AG20443 (cell line): ENCODE results near the gene C12orf56.
"Not testable (repeated sequence)": the region's sequence is repeated elsewhere in the genome, so short reads cannot be mapped to it uniquely, and the experiment has no call there.

Experiments
- DNase-seq: peaks from one replicate; pipeline ENCODE4 v3.0.0; 2012; ENCODE audit warnings: low spot score, mixed read lengths

Gene C12orf56

GRCh38 chr12:64232196-64232595 lies 158.4 kb downstream of the C12orf56 start:
- peak; percentile 39 for DNase-seq

- no peak for DNase-seq
Measured at GRCh38 chr12:64229796-64230195, 160.8 kb downstream of the C12orf56 start.

DNA sequence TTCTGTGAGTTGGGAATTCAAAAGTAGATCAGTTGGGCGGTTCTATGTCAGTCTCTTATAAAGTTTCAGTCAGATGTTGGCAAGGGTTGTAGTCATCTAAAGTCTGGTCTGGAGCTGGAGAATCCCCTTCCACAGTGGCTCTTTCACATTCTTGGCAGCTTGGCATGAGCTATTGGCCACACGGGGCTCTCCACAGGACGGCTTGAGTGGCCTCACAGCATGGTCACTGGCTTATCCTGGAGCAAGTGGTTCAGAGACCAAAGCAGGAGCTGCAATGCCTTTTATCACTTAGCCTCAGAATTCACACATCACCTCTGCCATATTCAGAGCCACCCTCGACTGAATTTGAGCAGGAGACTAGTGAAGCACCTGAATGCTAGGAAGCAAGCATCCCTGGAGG lies 161.3 kb downstream of the C12orf56 start:
- no peak for DNase-seq

DNA sequence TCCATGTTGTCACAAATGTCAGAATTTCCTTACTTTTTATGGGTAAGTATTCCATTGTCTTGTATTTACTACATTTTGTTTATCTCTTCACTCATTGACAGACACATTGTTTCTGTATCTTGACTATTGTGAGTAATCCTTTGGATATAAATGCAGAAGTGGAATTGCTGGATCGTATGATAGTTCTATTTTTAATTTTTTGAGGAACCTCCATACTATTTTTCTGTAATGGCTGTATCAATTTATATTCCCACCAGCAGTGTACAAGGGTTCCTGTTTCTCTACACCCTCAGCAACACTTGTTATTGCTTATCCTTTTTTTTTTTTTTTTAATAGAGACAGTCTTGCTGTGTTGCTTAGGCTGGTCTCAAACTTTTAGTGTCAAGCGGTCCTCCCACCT lies 164.9 kb downstream of the C12orf56 start:
- DNase-seq, result no peak

DNA sequence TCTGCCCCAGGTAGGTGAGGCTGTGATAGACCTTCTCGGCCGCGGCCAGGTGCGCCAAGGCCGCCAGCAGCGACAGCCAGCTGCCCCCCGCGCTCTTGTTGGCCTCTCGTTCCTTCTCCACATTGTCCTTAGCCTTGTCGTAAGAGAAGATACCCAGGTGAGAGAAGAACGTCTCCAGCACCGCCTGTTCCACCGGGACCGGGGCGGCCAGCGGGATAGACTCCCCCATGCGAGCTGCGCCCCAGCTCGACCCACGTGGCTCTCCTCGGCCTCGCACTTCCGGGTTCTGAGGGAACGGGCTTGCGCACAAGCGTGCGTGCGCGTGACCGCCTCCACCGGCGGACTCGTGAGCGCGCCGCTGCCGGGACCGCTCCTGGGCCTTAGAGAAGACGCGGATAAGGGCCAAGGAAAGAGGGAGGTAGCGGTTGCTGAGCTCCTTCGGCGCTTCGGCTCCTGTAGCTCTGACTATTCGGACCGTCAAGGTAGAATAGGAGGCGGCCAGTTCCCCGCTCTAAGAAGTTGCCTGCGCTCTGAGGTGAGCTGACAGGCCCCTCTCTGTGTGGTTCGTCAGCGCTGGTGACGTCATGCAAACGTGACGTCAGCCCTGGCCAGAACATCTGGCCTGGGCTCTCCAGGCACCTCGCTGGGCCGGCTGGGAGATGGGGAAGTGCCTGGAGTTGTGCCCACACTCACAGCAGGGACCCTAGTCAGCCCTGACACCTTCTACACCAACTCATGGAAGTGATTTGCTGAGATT lies 168.4 kb downstream of the C12orf56 start, which contains the start of gene KICS2:
Gene KICS2 (minus strand): TSS at position 288 of the 757 bp plus-strand sequence. CDS start 59 bp downstream, at position 229.
- DNase-seq, result peak; percentile 98

DNA sequence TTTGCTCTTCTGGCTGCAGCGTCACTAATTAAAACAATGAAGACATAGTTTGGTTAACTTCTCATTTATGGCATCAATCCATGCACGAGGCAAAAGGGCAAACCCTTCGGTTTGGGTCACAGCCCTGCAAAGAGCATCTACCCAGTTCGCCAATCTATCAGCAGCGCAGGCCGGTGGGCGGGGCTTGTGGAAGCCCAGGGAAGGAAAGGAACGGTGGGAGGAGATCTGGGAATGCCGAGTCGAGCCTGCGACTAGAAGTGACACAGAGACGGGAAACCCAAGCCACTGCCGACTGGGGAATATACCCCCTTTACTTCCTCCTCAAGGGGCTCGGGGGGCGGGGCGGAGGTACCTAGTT lies 168.9 kb downstream of the C12orf56 start:
- DNase-seq, result peak; percentile 90

DNA sequence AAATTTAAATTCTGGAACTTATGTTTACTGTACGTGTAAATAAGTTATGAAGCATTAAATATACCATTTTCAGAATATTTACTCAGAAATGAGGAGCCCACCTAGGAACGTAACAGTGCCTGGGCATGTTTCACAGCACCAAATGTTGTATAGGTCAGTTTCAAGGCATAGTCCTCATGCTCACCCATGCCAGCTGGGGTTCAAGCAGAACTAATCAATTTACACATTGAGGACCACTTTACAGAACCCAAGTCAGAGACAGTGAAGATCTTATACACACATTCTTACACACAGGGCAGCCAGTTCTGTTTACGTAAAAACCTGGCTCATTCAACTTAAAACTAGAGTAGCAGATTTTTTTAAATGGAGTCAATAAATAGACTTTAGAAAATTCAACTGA lies 170.5 kb downstream of the C12orf56 start:
- DNase-seq, result no peak

DNA sequence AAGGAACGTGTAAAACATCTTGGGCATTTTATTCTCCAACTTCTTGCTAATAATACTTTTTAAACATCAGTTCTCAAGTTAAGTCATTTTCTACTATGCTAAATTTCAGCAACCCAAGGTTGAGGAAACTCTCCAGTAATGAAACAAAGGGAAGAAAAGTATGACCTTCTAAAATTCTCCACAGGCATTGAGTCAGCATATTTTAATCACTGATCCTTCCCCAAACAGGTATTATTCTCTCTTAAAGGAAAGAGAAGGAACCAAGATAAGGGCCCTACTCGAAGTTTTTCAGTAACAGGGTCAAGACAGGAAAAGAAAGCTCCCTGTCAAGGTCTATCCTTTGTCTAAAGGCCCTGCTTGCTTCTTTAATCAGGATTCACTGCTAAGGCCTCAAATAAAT lies 171.4 kb downstream of the C12orf56 start:
- no peak for DNase-seq

DNA sequence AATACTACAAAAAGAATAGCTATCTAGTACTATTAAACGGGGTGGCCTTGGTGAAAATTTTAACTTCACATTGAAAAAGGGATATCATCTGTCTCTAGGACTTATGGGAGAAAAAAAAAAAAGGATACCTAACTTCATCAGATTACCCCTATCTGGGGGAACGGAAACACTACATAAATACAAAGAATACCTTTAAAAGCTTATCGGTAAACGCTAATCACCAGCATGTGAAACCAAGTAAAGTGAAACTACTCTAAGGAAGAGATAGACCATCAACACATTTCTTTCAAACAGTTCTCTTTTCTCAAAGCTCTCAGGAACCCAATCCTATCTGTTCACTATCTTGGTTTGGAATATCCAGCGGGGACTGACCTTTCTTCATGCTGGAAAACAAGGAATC lies 172.0 kb downstream of the C12orf56 start:
- DNase-seq, result no peak

GRCh38 chr12:64217643-64218042 lies 172.9 kb downstream of the C12orf56 start:
- DNase-seq, result not testable (repeated sequence)

GRCh38 chr12:64216239-64216638 lies 174.3 kb downstream of the C12orf56 start:
- DNase-seq, result no peak
